SK-N-SH treated with all-trans-retinoic acid at 6 μM for 48 hours (cell line): ENCODE measurements around the gene WTAP.

Experiments used
- ARNTL ChIP-seq: fragments of 450-650 bp; formaldehyde crosslinking; IDR thresholded peaks from 2 replicates; pipeline ENCODE4 v1.5.0; 2020; ENCODE audit warnings: low read depth, mild to moderate bottlenecking, moderate library complexity, borderline replicate concordance
- CSDC2 ChIP-seq: fragments of 250-450 bp; sonication (Bioruptor Pico); IDR thresholded peaks from 2 replicates; pipeline ENCODE4 v1.5.0; 2020; ENCODE audit warnings: mild to moderate bottlenecking, moderate library complexity
- GLIS3 ChIP-seq: fragments of 250-450 bp; sonication (Bioruptor Pico); IDR thresholded peaks from 2 replicates; pipeline ENCODE4 v1.5.0; 2020; ENCODE audit warnings: mild to moderate bottlenecking, moderate library complexity
- PPARA ChIP-seq: fragments of 250-450 bp; sonication (Bioruptor Pico); IDR thresholded peaks from 2 replicates; pipeline ENCODE4 v1.5.0; 2020; ENCODE audit warnings: mild to moderate bottlenecking, borderline replicate concordance
- RARB ChIP-seq: fragments of 250-450 bp; sonication (Bioruptor Pico); IDR thresholded peaks from 2 replicates; pipeline ENCODE4 v1.8.0; 2021; ENCODE audit warnings: mild to moderate bottlenecking, moderate library complexity
- ZC3H10 ChIP-seq: fragments of 250-450 bp; sonication (Bioruptor Pico); IDR thresholded peaks from 2 replicates; pipeline ENCODE4 v1.5.1; 2021; ENCODE audit warnings: mild to moderate bottlenecking, moderate library complexity
- ZFP3 ChIP-seq: fragments of 250-450 bp; sonication (Bioruptor Pico); IDR thresholded peaks from 2 replicates; pipeline ENCODE4 v1.5.0; 2020; ENCODE audit warnings: mild to moderate bottlenecking, moderate library complexity
- ZNF565 ChIP-seq: fragments of 450-650 bp; formaldehyde crosslinking; conservative IDR thresholded peaks from 2 replicates; pipeline ENCODE4 v1.5.0; 2020; ENCODE audit warnings: low read depth, mild to moderate bottlenecking, moderate library complexity
- ZNF70 ChIP-seq: fragments of 450-650 bp; formaldehyde crosslinking; IDR thresholded peaks from 2 replicates; pipeline ENCODE4 v1.5.0; 2020; ENCODE audit warnings: mild to moderate bottlenecking, moderate library complexity
- TF ChIP-seq, protein P1 (sequence below): fragments of 250-450 bp; sonication (Bioruptor Pico); IDR thresholded peaks from 2 replicates; pipeline ENCODE4 v1.5.1; 2020; ENCODE audit warnings: low read depth, mild to moderate bottlenecking, moderate library complexity
- TF ChIP-seq, protein P2 (sequence below): fragments of 250-450 bp; sonication (Bioruptor Pico); IDR thresholded peaks from 2 replicates; pipeline ENCODE4 v1.8.0; 2020; ENCODE audit warnings: mild to moderate bottlenecking, moderate library complexity, borderline replicate concordance

DNA sequence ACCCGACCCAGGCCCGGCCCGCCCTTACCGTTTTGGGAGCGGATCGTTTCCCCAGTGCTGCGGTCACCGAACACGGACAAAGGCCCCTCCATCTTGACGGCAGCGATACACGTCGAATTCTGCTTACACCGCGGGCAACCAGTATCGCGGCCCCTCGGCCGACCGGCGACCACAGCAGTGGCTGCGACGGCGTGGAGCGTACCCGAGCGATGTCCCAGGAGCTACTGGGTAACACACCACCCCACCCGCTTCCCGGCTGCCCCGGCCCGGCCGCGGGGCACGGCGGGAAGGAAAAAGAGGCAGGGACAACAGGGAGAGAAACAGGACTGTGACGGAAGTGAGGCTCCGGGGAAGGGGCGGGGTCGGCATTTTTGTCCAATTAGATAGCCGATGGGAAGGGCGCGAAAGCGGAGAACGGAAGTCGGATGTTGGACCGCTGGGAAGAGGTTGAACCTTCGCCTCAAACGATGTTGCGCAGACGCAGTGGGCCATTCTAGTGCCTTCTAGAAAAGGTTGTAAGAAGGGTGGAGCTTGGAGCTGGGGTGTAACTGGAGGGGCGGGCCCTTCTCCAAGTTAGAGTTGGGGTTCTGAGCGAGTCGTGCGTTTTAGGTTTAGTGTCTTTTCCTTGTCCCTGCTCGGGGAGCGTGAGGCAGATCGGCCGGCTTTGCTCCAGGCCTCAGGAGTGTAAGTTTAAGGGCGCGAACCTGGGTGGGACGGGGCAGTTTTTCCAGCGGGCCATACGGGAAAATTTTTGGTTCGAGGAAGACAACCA lies 62.3 kb downstream of the WTAP start, which contains the start of gene TCP1:
- TF ChIP-seq CSDC2 (CRISPR knock-in tag), result no peak
- no peak for TF ChIP-seq GLIS3 (CRISPR knock-in tag)
- TF ChIP-seq, protein P1, sequence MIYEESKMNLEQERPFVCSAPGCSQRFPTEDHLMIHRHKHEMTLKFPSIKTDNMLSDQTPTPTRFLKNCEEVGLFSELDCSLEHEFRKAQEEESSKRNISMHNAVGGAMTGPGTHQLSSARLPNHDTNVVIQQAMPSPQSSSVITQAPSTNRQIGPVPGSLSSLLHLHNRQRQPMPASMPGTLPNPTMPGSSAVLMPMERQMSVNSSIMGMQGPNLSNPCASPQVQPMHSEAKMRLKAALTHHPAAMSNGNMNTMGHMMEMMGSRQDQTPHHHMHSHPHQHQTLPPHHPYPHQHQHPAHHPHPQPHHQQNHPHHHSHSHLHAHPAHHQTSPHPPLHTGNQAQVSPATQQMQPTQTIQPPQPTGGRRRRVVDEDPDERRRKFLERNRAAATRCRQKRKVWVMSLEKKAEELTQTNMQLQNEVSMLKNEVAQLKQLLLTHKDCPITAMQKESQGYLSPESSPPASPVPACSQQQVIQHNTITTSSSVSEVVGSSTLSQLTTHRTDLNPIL (CRISPR knock-in tag), result no peak
- no peak for TF ChIP-seq ZNF565 (CRISPR knock-in tag)
- TF ChIP-seq ZFP3 (CRISPR knock-in tag), result no peak
- TF ChIP-seq, protein P2, sequence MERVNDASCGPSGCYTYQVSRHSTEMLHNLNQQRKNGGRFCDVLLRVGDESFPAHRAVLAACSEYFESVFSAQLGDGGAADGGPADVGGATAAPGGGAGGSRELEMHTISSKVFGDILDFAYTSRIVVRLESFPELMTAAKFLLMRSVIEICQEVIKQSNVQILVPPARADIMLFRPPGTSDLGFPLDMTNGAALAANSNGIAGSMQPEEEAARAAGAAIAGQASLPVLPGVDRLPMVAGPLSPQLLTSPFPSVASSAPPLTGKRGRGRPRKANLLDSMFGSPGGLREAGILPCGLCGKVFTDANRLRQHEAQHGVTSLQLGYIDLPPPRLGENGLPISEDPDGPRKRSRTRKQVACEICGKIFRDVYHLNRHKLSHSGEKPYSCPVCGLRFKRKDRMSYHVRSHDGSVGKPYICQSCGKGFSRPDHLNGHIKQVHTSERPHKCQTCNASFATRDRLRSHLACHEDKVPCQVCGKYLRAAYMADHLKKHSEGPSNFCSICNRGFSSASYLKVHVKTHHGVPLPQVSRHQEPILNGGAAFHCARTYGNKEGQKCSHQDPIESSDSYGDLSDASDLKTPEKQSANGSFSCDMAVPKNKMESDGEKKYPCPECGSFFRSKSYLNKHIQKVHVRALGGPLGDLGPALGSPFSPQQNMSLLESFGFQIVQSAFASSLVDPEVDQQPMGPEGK (CRISPR knock-in tag), result no peak
- TF ChIP-seq ARNTL (CRISPR knock-in tag), result no peak
- no peak for TF ChIP-seq PPARA (CRISPR knock-in tag)
- no peak for TF ChIP-seq ZC3H10 (CRISPR knock-in tag)
- no peak for TF ChIP-seq RARB
- TF ChIP-seq ZNF70 (CRISPR knock-in tag), result no peak
